ENCODE measurements around the gene PHC2.

DNA sequence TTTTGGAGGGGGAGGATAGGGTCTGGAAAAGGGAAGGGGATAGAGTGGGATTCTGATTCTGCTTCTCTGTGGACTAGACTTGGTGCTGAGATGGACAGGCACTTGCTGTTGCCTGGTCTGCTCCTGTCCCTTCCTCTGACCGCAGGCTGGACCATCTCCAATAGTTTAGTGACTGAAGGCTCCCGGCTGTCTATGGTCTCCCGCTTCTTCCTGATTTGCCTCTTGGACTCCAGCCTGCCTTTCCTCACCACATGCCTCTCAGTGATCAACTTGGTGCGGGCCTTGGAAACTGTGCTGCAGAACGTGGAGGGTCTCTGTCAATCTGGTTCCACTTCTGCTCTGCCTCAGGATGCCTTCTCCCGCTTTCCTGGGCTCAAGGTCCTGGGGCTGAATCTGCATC lies 35.3 kb upstream of the PHC2 start:
- no peak for TF ChIP-seq POLR2A (IDR thresholded peaks at IDR 0.05)
- TF ChIP-seq, protein P1, sequence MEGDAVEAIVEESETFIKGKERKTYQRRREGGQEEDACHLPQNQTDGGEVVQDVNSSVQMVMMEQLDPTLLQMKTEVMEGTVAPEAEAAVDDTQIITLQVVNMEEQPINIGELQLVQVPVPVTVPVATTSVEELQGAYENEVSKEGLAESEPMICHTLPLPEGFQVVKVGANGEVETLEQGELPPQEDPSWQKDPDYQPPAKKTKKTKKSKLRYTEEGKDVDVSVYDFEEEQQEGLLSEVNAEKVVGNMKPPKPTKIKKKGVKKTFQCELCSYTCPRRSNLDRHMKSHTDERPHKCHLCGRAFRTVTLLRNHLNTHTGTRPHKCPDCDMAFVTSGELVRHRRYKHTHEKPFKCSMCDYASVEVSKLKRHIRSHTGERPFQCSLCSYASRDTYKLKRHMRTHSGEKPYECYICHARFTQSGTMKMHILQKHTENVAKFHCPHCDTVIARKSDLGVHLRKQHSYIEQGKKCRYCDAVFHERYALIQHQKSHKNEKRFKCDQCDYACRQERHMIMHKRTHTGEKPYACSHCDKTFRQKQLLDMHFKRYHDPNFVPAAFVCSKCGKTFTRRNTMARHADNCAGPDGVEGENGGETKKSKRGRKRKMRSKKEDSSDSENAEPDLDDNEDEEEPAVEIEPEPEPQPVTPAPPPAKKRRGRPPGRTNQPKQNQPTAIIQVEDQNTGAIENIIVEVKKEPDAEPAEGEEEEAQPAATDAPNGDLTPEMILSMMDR (IDR thresholded peaks at IDR 0.05), result no peak
- no peak for TF ChIP-seq POLR2AphosphoS5 (IDR thresholded peaks at IDR 0.05)
- no peak for TF ChIP-seq EP300 (IDR thresholded peaks at IDR 0.05)
